Measurements from ENCODE around the gene TBC1D2B.

The TBC1D2B gene

DNA sequence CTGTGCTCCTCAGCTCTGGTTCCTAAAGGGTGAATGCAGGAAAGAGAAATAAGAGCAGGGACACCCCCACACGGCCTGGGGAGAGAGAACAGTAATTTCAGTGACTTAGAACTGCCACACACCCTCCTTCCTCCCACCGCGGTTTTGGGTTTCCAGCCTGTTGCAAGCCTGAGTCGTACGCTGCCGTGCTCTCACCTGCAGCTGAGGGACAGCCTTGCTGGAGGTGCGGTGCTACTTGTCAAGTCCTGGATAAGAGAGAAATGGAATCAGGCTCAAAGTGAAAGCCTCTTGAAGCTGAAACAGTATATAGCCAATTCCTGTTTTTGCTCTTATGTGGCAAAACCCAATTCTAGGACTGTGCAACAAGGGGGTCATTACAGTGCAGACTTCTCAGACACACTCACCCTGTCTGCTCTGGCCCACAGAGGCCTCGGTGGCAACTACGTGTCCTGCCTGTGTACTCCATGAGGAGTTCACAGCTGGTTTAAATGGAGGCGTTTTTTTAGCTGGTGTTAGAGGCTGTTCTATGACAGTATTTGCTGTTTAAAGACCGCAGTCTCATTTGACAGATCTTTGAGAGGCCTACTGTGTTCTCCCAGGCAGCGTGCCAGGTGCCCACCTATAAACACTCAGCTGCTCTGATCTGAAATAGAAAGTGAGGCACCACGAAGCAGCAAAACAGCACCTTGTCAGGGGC, 42.9 kb downstream of the TBC1D2B start:
- DNase-seq (ENCODE audit: low read depth) = no peak

GRCh38 chr15:78033864-78034263, 43.6 kb downstream of the TBC1D2B start:
- DNase-seq (ENCODE audit: low read depth) = no peak

GRCh38 chr15:78032671-78033070, 44.8 kb downstream of the TBC1D2B start:
- DNase-seq (ENCODE audit: low read depth) = no peak

DNA sequence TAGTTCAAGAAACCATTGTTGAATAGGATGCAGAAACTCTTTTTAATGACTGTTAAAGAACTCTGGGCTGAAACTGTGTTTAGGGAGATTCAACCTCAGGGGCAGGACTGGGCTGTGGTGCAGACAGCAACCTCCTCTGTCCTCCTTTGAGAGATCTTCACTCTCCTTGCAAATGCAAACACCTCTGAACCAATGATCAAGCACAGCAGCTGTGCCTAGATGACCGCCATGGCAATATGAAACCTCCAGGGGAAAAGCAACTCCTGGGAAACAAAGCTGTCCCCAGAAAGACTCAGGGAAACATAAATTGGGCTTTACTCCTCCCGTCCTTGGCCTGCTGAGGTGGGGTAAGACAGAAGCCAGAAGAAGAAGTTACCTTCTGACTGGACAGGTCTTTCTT, 52.6 kb downstream of the TBC1D2B start:
- no peak for DNase-seq (ENCODE audit: low read depth)

- no peak for DNase-seq (ENCODE audit: low read depth)
These were observed 53.0 kb downstream of the TBC1D2B start for GRCh38 chr15:78024519-78024870.

GRCh38 chr15:78023865-78024518, 53.5 kb downstream of the TBC1D2B start:
- no peak for DNase-seq (ENCODE audit: low read depth)

GRCh38 chr15:78023081-78023665, 54.3 kb downstream of the TBC1D2B start:
- no peak for DNase-seq (ENCODE audit: low read depth)

DNA sequence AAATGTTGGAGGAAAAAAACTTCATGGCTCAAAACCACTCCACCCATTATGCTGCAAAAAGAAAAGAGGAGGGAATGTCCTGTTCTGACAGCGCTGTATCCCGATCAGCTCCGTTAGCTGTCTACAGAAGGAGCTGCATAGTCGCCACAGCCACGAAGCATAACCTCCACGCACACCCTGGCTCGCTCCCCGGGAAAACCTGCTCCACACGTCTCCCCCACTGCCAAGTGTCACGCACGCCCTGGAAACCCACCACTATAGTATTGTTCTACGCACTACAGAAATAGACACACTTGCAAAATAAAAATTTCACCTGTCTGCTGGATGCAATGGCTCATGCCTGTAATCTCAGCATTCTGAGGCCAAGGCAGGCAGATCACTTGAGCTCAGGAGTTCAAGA, 55.8 kb downstream of the TBC1D2B start:
- DNase-seq (ENCODE audit: low read depth) = no peak

DNA sequence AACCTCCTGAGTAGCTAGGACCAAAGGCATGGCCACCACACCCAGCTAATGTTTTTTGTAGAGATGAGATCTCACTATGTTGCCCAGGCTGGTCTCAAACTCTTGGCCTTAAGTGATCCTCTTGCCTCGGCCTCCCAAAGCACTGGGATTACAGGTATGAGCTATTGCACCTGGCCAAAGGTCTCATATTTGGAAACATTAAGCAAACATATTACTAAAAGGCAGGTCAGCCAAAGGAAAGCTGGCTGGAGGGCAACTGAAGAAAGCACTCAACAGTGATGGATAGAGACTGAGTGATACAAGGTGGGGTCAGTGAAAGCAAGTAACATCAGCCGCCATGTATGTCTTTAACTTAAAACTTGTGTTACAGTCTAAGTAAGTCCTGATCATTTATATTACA, 57.5 kb downstream of the TBC1D2B start:
- DNase-seq (ENCODE audit: low read depth) = no peak

GRCh38 chr15:78018946-78019644, 58.4 kb downstream of the TBC1D2B start:
- no peak for DNase-seq (ENCODE audit: low read depth)

DNA sequence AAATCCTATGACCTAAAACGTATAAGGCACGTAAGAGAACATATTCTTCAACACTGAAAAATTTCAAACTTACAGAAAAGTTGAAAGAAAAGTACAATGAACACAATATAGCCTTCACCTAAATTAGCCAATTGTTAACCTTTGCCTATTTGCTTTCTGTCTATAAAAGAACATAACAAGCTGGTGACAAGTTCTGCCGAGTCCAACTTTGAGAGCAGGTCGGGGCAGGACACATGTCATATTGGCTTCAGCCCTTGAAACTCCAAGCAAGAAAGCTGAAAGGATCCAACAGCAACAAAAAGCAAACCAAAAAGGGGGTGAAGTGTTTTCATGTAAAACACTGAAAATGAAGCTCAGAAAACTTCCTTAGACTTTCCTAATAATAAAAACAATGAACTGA, 59.1 kb downstream of the TBC1D2B start:
- DNase-seq (ENCODE audit: low read depth) = no peak

DNA sequence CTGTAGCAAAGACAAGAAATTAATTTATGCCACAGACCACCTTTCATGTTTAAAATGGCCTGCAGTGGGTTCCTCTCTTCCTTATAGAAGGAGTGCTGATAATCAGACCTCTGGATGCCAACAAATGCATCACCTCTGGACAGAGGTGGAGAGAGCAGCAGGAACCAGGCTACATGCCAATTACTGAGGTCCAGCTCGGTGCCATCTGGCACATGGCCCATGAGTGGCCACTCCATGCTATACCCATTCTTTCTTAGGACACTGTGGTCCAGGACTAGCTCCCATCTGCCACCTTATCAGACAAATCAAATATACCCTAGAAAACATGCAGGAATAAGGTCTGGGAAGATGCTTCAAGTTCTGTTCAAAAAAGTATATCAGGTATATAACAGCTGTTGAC, 60.7 kb downstream of the TBC1D2B start:
- no peak for DNase-seq (ENCODE audit: low read depth)

GRCh38 chr15:78012643-78013077, 64.9 kb downstream of the TBC1D2B start:
- no peak for DNase-seq (ENCODE audit: low read depth)

DNA sequence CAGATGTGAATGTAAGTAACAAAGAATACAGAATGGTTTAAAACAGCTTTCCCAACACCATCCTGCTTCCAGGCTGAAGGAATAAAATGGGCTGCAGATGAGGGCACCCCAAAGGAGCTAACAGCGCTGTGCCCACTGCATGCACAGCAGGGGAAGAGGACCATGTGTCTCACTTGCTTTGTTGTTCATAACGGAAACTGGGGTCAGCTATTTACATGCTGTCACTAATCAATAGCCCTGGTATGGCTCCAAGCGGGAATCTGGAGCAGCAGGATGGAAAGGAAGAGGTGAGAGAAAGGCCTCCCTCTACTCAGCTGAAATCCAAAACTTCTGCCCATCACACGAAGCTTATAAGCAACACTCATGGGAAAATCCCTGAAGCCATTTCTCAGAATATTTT, 67.4 kb downstream of the TBC1D2B start:
- DNase-seq (ENCODE audit: low read depth) = no peak

DNA sequence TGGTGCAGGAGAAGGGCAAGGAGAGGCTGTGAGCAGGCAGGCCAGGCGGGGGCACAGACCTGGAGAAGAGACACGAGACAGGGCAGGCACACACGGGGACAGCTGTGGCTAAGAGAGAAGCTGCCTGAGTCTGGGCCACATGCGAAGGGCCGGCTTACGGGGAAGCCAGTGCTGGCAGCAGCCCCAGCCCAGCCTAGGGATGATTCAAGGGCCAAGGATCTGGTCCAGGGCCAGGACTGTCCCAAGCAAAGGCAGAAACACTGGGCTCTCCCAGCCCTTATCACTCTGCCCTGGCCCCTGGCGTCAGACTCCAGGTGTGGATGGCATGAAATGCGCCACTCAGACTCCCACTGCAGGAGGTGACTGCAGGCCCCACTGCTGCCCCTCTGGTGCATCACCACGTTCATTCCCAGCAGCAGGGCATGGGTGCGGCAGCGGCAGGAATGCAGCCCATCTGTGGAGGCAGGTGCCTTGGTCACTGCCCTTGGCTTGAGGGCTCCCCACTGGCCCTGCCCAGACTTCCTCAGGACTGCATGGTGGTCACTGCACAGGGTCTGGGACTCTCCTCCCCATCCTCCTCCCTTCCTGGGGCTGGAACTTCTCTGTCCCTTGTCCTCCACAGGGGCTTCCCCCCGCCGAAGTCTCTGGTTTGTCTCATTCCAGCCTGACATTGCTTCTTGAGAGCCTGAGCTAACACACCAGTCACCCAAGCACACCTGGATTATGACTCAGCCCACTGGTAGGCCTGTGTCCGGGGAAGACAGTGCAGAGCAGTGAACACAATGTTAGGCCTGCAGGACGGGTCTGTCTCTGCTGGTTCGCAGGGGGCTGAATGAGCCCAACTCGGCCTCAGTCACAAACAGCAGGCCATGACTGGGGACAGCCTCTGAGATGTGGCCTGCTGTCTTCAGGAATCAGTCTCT, 69.3 kb downstream of the TBC1D2B start:
- peak; percentile 64 for DNase-seq (ENCODE audit: low read depth)

- no peak for DNase-seq (ENCODE audit: low read depth)
These were observed 70.1 kb downstream of the TBC1D2B start for GRCh38 chr15:78007211-78007931.

DNA sequence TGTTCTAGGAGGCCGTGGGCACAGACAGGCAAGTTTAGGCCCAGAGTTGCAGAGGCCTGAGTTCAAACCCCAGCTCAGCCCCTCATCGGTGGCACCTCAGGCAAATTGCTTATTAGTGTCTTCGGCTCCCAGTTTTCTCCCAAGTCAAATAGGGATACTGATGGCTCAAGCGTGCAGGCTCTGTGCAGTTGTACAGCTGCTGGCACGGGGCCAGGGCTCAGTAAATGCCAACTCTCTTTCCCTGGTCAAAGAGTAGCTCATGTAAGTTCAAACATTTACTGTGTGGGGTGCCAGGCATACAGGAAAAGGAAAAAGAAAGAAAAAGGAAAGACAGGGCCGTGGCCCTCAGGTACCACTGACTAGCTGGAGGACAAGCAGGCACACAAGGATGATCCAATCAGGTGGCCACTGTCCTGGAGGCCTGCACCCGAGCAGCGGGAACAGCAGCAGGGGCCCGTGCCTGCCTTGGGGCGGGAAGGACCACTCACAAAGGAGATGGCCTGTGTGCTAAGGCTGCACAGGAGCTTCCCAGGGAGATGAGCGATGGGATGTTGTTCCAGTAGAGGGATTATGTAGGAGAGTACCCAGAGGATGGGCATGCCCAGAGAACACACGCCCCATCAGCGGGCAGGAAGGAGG, 70.8 kb downstream of the TBC1D2B start:
- DNase-seq (ENCODE audit: low read depth) = no peak

- peak; percentile 63 for DNase-seq (ENCODE audit: low read depth)
These were observed 72.4 kb downstream of the TBC1D2B start for GRCh38 chr15:78004919-78005634.

GRCh38 chr15:78004222-78004727, 73.2 kb downstream of the TBC1D2B start:
- no peak for DNase-seq (ENCODE audit: low read depth)

DNA sequence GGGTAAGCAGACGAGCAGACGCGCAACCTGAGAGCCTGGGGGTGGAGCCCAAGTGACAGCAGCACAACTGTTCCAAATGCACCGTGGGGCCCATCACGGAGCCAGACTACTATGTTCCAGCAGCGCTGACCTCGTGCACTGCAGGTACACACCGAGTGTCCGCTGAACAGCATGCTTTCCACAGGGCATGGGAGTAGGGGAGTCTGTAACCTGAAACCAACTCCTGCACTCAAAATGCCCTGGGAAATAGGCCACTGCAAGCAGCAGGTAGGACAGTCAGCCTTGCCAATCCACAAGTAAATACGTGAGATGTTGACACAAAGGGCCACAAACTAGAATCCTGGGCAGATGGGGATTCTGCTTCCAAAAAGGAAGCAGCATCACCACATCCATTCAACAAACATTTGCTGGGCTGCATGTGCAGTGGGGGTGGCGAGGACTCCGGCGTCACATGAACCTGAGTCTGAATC, 73.9 kb downstream of the TBC1D2B start:
- DNase-seq (ENCODE audit: low read depth) = no peak

Measured in ELR (cell line).